HG02938 (cell line): ENCODE results near the gene DAD1.

Source experiments
- ATAC-seq: cut with Tn5 transposase; IDR thresholded peaks from one replicate; pipeline ENCODE4 v1.9.1; 2021; ENCODE audit warnings: mild to moderate bottlenecking, moderate library complexity; ENCODE audit not compliant: unreplicated experiment

Gene DAD1

DNA sequence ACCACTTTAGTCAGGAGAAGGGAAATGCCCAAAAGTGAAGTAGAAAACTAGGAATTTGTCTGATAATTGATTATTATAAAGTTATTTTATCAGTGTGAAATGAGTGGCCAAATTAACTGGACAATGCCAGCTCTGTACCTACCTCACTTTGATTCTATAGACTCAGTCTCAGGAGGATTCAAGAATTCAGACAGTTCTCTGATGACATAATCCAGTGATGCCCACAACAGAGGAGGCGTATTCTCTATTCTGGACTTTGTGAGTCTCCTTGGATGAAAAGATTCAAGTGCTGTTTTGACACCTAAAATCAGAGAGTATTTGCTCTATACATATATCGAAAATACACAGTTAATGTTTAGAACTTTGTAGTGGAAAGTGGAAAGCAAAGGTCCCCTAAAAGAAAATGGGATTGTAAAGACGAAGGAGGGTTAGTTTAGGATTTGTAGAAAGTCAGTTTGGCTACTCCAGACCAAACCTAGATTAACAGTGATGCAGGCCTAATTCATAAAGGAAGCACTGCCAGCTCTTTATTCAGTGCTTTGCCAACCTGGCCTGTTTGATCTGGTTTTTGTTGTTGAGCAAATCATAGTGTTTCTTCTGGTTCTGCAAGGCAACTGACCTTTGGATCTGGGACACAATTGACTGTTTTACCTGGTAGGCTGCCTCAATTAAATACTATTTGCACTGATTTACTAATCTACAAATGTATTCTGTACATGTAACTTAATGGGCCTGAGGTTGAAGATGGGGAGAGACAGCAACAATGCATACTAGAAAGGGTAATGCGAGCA lies 67.4 kb downstream of the DAD1 start:
- ATAC-seq, result no peak

DNA sequence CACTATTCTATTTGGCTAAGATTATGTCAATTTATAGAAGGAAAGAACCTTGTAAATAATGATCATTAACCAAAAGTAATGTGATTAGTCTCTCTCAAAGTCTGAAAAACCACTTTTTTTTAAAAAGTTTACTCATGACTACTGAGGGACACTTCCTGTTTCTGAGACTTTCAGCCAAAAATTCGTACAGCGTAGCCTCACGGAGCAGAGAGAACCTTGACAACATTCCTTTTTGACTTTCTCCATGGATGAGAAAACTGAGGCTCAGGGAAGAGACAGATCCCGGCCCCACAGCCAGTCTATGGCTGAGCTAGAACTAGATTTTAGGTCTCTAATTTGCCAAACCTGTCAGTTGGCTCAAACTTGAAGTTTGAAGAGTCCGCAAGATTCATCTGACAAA lies 68.2 kb downstream of the DAD1 start:
- ATAC-seq, result no peak

DNA sequence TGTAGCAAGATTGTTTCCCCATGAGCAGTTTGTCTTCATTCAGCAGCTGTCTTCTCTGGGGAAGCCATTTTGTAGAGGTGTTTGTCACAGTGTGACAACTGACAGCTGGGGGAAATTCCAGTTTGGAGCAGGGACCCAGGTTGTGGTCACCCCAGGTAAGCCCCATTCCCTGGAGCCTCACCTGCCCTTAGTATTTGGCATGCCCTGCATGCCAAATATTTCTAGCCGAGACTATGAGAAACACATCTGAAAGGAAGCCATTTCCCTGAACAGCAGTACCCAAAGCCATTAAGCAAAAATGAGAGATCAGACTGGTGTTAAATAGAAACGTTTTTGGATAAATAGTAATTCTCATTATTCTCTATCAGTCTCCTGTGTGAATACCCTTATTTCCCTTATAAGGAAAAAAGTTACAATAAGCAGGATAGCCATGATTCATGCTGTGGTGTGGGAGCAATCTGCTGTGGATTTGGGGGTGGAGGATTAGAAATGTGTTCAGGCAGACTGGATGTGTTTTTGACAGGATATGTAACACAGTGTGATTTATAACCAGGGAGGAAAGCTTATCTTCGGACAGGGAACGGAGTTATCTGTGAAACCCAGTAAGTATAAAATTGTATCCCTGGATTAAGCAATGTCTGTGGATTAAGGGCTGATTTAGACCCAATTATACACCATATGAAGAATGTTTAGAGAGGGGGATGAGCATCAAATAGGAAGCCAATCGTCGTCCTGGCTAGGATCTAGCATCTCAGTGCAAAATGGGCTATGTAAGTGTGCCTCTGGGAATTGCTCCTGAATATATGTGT lies 68.9 kb downstream of the DAD1 start:
- ATAC-seq, result no peak

DNA sequence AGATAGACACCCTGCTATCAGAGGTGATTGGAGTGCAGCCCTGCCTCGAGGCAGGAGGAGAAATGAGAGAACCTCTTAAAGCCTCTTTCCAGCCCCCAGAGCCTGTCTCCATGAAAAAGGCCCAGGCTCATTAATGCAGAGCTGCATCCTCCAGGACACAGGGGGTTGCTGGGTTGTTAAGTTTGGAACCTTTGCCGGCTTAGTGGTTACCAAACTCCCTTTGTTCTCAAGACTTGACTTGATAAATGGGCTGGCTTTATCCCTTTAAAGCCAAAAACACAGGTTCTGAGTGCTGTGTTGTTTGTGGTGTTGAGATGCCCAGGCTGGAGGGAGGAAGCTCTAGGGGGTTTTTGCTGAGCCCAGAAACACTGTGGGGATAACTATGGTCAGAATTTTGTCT lies 71.0 kb downstream of the DAD1 start:
- no peak for ATAC-seq

DNA sequence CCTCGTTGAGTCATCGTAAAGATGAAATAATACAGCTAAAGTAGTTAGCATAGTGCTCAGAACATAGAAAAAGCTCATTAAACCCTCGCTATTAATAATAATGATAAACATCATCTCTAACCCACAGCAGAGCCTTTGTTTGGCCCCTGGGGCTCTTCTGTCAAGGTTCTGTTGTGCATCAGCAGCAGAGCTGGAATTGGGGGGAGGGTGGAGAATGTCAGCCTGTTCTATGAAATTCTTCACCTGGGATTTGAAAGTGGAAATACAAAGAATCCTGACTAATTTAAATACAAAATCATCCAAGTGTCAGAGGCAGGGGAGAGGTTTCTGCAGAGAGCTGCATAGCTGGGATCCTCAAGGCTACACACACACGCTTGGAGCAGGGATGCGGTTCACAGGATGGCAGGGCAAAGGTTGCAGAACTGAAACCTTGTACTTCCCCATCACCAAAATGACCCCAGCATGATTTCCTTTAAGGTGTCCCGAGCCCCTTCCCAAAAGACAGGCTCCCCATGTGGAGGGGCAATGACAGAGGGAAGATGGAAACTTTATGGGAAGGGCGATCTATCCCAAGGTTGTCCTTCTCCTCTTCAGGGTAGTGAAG lies 71.8 kb downstream of the DAD1 start:
- ATAC-seq, result no peak

GRCh38 chr14:22515929-22516328 lies 73.1 kb downstream of the DAD1 start:
- ATAC-seq, result no peak
